Measurements from ENCODE around the gene LRRN4CL. TPM values are rescaled to one million over a fixed set of nuclear protein-coding genes. Genes with fewer than 3 reads are reported as not detected.

LRRN4CL gene
- total and polyA plus RNA-seq, 9 of the 15 experiments (the other 6 are each of a cell fraction or from before 2014, with no cell fraction given) = 0.03 to 0.11 (median 0.05) TPM; not detected in 4

- TF ChIP-seq FOXK2 (conservative IDR thresholded peaks at IDR 0.05 in 1 of 2, IDR thresholded peaks at IDR 0.05 in 1 of 2; ENCODE audit: low read depth in 2 of 2) (no peak), POLR2AphosphoS2 (IDR thresholded peaks at IDR 0.05; ENCODE audit: low read length) (peak; percentile 35; the same call in 1 of the 2 replicates), BRD4 (IDR thresholded peaks at IDR 0.05) (no peak), CHAMP1 (IDR thresholded peaks at IDR 0.05) (no peak), RBFOX2 (IDR thresholded peaks at IDR 0.05; ENCODE audit: low read depth, low read length) (no peak), NRF1 (conservative IDR thresholded peaks at IDR 0.05 in 1 of 2, IDR thresholded peaks at IDR 0.05 in 1 of 2) (peak in 1 of 2 experiments; percentile 3; a peak in 1 of 4 replicates), CREB3 (tag; conservative IDR thresholded peaks at IDR 0.05; ENCODE audit: low read depth) (no peak), PHB (CRISPR knock-in tag; IDR thresholded peaks at IDR 0.05) (no peak)
Measured at GRCh38 chr11:62646825-62647608, 42.3 kb downstream of the LRRN4CL start (continued).

All from K562 (cell line).